Body of pancreas (tissue), 4 donors: Measurements from ENCODE around the gene LCE3D.

Experiments used
- POLR2A ChIP-seq, 3 donors: fragments of 450-650 bp; IDR thresholded peaks; one replicate each; pipeline ENCODE4 v1.6.1; 2016; ENCODE audit warnings: antibody characterized with exemption in 3 of 3, mild to moderate bottlenecking in 2 of 3
- TF ChIP-seq, protein P1 (sequence below), 7 experiments: fragments of 450-650 bp in 4 of 7; fragments of 200-600 bp in 3 of 7; sonication (generic) in 3 of 7; IDR thresholded peaks; one replicate each; pipeline ENCODE4 v1.5.1; 2016 to 2019; ENCODE audit warnings: antibody characterized with exemption in 7 of 7

DNA sequence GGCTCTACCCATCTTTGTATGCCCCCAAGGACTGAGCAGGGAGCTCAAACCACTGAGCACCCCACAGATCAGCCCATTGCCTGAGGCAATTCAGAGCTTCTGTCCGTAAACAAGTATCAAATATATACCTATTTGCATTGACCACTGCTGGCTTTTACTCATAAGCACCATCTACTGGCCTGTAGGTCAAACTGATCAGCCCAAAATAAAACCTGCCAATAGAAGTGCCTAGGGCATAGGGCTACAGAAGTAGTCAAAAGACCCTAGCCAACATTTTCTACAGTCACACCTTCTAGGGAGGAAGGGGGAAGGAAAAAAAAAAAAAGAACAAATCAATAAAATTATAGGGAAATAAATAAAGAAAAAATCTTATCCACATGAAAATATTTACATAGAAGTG lies 5.3 kb upstream of the LCE3D start:
- TF ChIP-seq, protein P1, sequence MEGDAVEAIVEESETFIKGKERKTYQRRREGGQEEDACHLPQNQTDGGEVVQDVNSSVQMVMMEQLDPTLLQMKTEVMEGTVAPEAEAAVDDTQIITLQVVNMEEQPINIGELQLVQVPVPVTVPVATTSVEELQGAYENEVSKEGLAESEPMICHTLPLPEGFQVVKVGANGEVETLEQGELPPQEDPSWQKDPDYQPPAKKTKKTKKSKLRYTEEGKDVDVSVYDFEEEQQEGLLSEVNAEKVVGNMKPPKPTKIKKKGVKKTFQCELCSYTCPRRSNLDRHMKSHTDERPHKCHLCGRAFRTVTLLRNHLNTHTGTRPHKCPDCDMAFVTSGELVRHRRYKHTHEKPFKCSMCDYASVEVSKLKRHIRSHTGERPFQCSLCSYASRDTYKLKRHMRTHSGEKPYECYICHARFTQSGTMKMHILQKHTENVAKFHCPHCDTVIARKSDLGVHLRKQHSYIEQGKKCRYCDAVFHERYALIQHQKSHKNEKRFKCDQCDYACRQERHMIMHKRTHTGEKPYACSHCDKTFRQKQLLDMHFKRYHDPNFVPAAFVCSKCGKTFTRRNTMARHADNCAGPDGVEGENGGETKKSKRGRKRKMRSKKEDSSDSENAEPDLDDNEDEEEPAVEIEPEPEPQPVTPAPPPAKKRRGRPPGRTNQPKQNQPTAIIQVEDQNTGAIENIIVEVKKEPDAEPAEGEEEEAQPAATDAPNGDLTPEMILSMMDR (IDR thresholded peaks at IDR 0.05): no peak
- no peak for TF ChIP-seq POLR2A (IDR thresholded peaks at IDR 0.05)
